ENCODE measurements around the gene RTKN. TPM values are rescaled to one million over a fixed set of nuclear protein-coding genes. Genes with fewer than 3 reads are reported as not detected.

The RTKN gene
- total and polyA plus RNA-seq, 2 of the 13 experiments (the other 11 are each of a cell fraction or from before 2014, with no cell fraction given): 159 to 166 TPM

DNA sequence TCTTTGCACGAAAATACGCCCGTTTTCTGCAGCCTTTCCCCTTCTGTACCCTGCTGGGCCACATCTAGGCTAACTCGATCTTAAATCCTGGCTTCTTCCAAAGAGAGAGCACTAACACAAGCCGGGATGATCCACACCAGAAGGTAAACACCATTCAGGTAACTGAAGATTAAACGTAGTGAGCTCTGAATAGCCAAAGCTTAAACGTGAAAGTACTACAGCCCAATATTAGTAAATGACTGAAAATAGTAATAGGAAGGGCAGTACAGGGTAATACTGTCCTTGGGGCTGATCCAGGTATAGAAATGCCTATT is 31.2 kb upstream of the RTKN start (continued):
- TF ChIP-seq, protein P1, sequence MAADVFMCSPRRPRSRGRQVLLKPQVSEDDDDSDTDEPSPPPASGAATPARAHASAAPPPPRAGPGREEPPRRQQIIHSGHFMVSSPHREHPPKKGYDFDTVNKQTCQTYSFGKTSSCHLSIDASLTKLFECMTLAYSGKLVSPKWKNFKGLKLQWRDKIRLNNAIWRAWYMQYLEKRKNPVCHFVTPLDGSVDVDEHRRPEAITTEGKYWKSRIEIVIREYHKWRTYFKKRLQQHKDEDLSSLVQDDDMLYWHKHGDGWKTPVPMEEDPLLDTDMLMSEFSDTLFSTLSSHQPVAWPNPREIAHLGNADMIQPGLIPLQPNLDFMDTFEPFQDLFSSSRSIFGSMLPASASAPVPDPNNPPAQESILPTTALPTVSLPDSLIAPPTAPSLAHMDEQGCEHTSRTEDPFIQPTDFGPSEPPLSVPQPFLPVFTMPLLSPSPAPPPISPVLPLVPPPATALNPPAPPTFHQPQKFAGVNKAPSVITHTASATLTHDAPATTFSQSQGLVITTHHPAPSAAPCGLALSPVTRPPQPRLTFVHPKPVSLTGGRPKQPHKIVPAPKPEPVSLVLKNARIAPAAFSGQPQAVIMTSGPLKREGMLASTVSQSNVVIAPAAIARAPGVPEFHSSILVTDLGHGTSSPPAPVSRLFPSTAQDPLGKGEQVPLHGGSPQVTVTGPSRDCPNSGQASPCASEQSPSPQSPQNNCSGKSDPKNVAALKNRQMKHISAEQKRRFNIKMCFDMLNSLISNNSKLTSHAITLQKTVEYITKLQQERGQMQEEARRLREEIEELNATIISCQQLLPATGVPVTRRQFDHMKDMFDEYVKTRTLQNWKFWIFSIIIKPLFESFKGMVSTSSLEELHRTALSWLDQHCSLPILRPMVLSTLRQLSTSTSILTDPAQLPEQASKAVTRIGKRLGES (CRISPR knock-in tag; IDR thresholded peaks at IDR 0.05; ENCODE audit: borderline replicate concordance): no peak
- TF ChIP-seq ZNF607 (CRISPR knock-in tag; IDR thresholded peaks at IDR 0.05; ENCODE audit: borderline replicate concordance) (no peak), ZNF12 (CRISPR knock-in tag; IDR thresholded peaks at IDR 0.05) (0 out of 2 replicates have a peak, but pooled peaks have one; percentile 18), FOXC1 (CRISPR knock-in tag; IDR thresholded peaks at IDR 0.05; ENCODE audit: borderline replicate concordance) (no peak), NR2F1 (CRISPR knock-in tag; IDR thresholded peaks at IDR 0.05) (no peak), HNRNPL (IDR thresholded peaks at IDR 0.05; ENCODE audit: low read depth, low read length) (no peak), PITX1 (CRISPR knock-in tag; IDR thresholded peaks at IDR 0.05) (no peak), ZNF224 (CRISPR knock-in tag; IDR thresholded peaks at IDR 0.05) (0 out of 2 replicates have a peak, but pooled peaks have one; percentile 36), ZNF570 (CRISPR knock-in tag; IDR thresholded peaks at IDR 0.05; ENCODE audit: borderline replicate concordance) (no peak)
- TF ChIP-seq, protein P2, sequence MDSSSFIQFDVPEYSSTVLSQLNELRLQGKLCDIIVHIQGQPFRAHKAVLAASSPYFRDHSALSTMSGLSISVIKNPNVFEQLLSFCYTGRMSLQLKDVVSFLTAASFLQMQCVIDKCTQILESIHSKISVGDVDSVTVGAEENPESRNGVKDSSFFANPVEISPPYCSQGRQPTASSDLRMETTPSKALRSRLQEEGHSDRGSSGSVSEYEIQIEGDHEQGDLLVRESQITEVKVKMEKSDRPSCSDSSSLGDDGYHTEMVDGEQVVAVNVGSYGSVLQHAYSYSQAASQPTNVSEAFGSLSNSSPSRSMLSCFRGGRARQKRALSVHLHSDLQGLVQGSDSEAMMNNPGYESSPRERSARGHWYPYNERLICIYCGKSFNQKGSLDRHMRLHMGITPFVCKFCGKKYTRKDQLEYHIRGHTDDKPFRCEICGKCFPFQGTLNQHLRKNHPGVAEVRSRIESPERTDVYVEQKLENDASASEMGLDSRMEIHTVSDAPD (CRISPR knock-in tag; IDR thresholded peaks at IDR 0.05): 0 out of 2 replicates have a peak, but pooled peaks have one; percentile 9
- TF ChIP-seq, protein P3, sequence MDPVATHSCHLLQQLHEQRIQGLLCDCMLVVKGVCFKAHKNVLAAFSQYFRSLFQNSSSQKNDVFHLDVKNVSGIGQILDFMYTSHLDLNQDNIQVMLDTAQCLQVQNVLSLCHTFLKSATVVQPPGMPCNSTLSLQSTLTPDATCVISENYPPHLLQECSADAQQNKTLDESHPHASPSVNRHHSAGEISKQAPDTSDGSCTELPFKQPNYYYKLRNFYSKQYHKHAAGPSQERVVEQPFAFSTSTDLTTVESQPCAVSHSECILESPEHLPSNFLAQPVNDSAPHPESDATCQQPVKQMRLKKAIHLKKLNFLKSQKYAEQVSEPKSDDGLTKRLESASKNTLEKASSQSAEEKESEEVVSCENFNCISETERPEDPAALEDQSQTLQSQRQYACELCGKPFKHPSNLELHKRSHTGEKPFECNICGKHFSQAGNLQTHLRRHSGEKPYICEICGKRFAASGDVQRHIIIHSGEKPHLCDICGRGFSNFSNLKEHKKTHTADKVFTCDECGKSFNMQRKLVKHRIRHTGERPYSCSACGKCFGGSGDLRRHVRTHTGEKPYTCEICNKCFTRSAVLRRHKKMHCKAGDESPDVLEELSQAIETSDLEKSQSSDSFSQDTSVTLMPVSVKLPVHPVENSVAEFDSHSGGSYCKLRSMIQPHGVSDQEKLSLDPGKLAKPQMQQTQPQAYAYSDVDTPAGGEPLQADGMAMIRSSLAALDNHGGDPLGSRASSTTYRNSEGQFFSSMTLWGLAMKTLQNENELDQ (CRISPR knock-in tag; IDR thresholded peaks at IDR 0.05; ENCODE audit: borderline replicate concordance): no peak
- TF ChIP-seq, protein P4, sequence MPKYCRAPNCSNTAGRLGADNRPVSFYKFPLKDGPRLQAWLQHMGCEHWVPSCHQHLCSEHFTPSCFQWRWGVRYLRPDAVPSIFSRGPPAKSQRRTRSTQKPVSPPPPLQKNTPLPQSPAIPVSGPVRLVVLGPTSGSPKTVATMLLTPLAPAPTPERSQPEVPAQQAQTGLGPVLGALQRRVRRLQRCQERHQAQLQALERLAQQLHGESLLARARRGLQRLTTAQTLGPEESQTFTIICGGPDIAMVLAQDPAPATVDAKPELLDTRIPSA (CRISPR knock-in tag; IDR thresholded peaks at IDR 0.05; ENCODE audit: borderline replicate concordance): no peak
